GM19043 (cell line): ENCODE data around the gene PCBD1.
A peak's percentile ranks its signal among the peaks of the same experiment; 100 is the strongest.
"Not testable (repeated sequence)": the region's sequence is repeated elsewhere in the genome, so short reads cannot be mapped to it uniquely, and the experiment has no call there.

Source experiments
- ATAC-seq: cut with Tn5 transposase; IDR thresholded peaks from one replicate; pipeline ENCODE4 v1.9.1; 2021; ENCODE audit warnings: low read depth; ENCODE audit not compliant: unreplicated experiment

PCBD1 gene

GRCh38 chr10:70887804-70888800, at the start of gene PCBD1:
PCBD1 (minus strand) TSS chr10:70888565; CDS start chr10:70888533, 32 bp downstream.
- peak; percentile 88 for ATAC-seq

- no peak for ATAC-seq
These were observed 49.3 kb upstream of the PCBD1 start for GRCh38 chr10:70937661-70938060.

- ATAC-seq = no peak
These were observed 47.7 kb upstream of the PCBD1 start for GRCh38 chr10:70936111-70936510.

GRCh38 chr10:70935631-70936030, 47.3 kb upstream of the PCBD1 start:
- no peak for ATAC-seq

GRCh38 chr10:70935125-70935625, 46.8 kb upstream of the PCBD1 start:
- ATAC-seq = no peak

GRCh38 chr10:70934701-70935100, 46.3 kb upstream of the PCBD1 start:
- no peak for ATAC-seq

GRCh38 chr10:70932392-70933196, 44.2 kb upstream of the PCBD1 start:
- no peak for ATAC-seq

- no peak for ATAC-seq
These were observed 42.9 kb upstream of the PCBD1 start for GRCh38 chr10:70931168-70931815.

- ATAC-seq = no peak
These were observed 42.1 kb upstream of the PCBD1 start for GRCh38 chr10:70930263-70931000.

GRCh38 chr10:70928140-70928539, 39.8 kb upstream of the PCBD1 start:
- ATAC-seq = no peak

GRCh38 chr10:70927189-70927943, 39.0 kb upstream of the PCBD1 start:
- no peak for ATAC-seq

- ATAC-seq = no peak
These were observed 38.0 kb upstream of the PCBD1 start for GRCh38 chr10:70926226-70927000.

GRCh38 chr10:70925377-70926225, 37.2 kb upstream of the PCBD1 start:
- ATAC-seq = no peak

GRCh38 chr10:70923696-70924095, 35.3 kb upstream of the PCBD1 start:
- ATAC-seq = no peak

GRCh38 chr10:70921285-70921684, 32.9 kb upstream of the PCBD1 start:
- ATAC-seq = no peak

GRCh38 chr10:70920519-70920918, 32.2 kb upstream of the PCBD1 start:
- no peak for ATAC-seq

GRCh38 chr10:70919906-70920305, 31.5 kb upstream of the PCBD1 start:
- not testable (repeated sequence) for ATAC-seq
